DMS53 treated with DMSO at 0.1 percent for 48 hours (cell line): ENCODE data around the gene KCNIP3.

ENCODE experiments used
- DNase-seq: peaks from one replicate; lab custom pipeline; 2025; ENCODE audit not compliant: unreplicated experiment; lab: John Stamatoyannopoulos, UW

Gene KCNIP3

DNA sequence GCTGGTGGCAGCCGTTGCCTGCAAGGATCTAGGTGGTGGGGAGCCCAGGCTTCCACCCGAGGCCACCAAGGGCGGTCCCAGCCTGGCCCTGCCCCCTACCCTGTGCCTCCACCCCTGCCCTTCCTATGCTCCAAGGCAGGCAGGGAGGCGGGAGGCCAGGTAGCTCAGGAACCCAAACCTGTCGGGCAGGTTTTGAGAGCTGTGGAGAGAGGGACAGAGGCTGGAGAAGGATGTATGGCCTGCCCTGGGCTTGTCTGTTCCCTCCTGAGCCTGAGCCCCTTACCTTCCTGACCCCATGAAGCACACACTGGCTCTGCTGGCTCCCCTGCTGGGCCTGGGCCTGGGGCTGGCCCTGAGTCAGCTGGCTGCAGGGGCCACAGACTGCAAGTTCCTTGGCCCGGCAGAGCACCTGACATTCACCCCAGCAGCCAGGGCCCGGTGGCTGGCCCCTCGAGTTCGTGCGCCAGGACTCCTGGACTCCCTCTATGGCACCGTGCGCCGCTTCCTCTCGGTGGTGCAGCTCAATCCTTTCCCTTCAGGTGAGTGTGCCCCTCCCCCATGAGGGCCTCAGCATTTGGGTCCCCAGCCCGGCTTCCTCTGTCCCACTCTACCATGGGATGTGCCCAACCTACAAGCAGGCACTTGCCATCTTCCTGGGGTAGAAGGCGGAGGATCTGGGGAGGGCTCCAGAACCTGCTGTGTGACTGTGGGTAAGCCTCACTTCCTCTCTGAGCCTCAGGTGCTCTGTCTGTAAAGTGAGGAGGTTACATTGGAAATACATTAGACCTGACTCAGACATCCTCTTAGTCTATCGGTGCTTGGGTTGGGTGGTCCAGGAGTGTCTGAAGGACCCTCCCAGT, 22.6 kb upstream of the KCNIP3 start, which contains the start of gene PROM2:
TSS of gene PROM2 (plus strand) at position 159 of the 860 bp plus-strand sequence. CDS start at position 296, 137 bp downstream.
- peak; percentile 96 for DNase-seq

GRCh38 chr2:95275151-95275515, 22.0 kb upstream of the KCNIP3 start:
- DNase-seq: no peak

DNA sequence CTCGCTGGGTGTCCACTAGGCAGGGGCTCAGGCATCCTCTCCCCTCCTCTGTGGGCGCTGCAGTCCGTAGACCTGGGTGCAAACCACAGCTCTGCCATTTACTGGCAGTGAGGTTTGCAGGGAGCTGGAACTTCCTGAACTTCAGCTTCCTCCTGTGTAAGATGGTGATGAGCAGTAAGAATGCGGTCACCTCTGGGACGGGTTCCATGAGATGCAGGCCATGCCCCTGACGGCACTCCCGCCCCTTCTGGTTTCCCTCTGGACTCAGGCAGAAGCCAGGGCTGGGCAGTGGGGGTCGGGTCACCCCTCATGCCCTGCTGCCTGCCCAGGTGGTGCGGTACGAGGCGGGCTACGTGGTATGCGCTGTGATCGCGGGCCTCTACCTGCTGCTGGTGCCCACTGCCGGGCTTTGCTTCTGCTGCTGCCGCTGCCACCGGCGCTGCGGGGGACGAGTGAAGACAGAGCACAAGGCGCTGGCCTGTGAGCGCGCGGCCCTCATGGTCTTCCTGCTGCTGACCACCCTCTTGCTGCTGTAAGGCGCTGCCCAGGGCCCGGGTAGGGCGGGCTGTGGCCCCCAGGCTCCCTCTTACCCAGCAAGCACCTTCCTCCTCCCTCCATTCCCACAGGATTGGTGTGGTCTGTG, 21.4 kb upstream of the KCNIP3 start:
- no peak for DNase-seq

DNA sequence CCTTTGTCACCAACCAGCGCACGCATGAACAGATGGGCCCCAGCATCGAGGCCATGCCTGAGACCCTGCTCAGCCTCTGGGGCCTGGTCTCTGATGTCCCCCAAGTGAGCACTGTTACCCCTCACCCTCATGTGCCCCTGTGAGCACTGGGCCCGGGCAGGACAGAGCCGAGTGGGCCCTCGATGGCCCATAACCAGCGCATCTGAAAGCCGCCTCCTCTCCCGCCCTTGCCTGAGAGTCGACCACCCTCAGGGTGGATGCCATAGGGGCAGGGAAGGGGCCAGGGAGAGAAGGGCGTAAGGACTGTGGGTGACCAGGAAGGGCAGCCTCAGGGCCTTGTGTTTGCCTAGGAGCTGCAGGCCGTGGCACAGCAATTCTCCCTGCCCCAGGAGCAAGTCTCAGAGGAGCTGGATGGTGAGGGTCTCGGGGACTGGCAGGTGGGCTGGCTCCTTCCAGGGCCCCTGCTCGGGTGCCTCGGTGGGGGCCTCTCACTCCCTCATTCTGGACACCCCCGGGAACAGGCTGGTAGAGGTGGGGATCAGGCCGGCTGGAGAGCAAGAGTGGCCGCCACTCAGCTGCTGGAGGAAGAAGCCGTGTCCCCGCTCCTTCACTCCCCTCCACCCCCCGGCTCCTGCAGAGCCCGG, 20.8 kb upstream of the KCNIP3 start:
- no peak for DNase-seq

DNA sequence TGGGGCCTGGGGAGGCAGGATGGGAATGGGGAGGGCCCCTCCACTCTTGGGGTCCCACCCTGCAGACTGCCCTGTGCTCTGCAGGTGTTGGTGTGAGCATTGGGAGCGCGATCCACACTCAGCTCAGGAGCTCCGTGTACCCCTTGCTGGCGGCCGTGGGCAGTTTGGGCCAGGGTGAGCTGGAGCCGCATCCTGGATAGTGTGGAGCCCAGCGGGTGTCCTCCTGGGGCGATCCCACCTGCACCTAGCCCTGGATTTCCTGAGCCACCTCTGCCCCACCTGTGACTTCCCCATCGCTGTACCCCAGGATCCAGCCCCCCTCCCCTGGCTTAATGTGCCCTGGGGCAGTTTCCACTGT, 20.3 kb upstream of the KCNIP3 start:
- no peak for DNase-seq

- no peak for DNase-seq
Observed at GRCh38 chr2:95277246-95277906, 19.8 kb upstream of the KCNIP3 start.

DNA sequence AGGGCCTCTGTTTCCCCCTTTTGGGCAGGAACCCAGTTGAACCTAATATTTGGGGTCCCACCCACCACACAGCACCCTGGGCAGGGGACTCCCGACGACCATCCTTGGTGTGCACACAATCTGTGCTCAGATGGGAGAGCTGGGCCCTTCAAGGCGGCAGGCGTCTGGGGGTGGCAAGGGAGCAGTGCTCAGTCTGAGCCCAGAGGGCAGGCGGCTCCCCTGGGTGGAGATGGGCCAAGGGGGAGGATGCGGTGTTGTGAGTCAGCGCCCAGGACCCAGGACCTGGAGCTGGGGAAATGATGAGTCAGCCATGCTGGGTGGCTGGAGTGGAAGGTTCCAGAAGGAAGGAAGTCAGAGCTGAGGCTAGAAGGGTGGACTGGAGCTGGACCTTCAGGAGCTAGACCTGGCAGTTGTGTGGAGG, 19.1 kb upstream of the KCNIP3 start:
- no peak for DNase-seq

GRCh38 chr2:95278637-95279225, 18.4 kb upstream of the KCNIP3 start:
- no peak for DNase-seq

DNA sequence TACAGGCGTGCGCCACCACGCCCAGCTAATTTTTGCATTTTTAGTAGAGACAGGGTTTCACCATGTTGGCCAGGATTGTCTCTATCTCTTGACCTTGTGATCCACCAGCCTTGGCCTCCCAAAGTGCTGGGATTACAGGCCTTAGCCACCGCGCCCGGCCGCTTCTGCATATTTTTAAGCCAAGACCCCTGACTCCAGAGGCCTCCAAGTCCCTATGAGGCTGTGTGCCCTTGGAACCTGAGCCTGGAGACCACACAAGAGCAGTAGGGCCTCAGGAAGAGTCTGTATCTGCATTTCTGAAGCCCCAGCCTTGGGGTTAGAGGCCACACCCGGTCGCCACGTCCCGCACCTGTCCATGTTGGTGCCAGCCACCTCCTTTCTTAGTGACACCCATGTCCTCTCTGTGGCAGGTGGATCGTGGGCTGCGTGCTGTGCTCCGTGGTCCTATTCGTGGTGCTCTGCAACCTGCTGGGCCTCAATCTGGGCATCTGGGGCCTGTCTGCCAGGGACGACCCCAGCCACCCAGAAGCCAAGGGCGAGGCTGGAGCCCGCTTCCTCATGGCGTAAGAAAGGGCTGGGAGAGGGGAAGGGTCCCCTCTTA, 17.6 kb upstream of the KCNIP3 start:
- DNase-seq: no peak

- no peak for DNase-seq
Observed at GRCh38 chr2:95281071-95281470, 16.1 kb upstream of the KCNIP3 start.

- no peak for DNase-seq
Observed at GRCh38 chr2:95281786-95282185, 15.4 kb upstream of the KCNIP3 start.

GRCh38 chr2:95282458-95282857, 14.7 kb upstream of the KCNIP3 start:
- no peak for DNase-seq

- no peak for DNase-seq
Observed at GRCh38 chr2:95283562-95283961, 13.6 kb upstream of the KCNIP3 start.

- DNase-seq: no peak
Observed at GRCh38 chr2:95284886-95285541, 12.1 kb upstream of the KCNIP3 start.

- DNase-seq: no peak
Observed at GRCh38 chr2:95285542-95285932, 11.6 kb upstream of the KCNIP3 start.

GRCh38 chr2:95287336-95287735, 9.8 kb upstream of the KCNIP3 start:
- DNase-seq: no peak

- no peak for DNase-seq
Observed at GRCh38 chr2:95287806-95288205, 9.3 kb upstream of the KCNIP3 start.

GRCh38 chr2:95289253-95289652, 7.9 kb upstream of the KCNIP3 start:
- no peak for DNase-seq

- no peak for DNase-seq
Observed at GRCh38 chr2:95291222-95291621, 5.9 kb upstream of the KCNIP3 start.

GRCh38 chr2:95292623-95293260, 4.4 kb upstream of the KCNIP3 start:
- no peak for DNase-seq
